ENCODE results near the gene STS. TPM values are rescaled to one million over a fixed set of nuclear protein-coding genes. Genes with fewer than 3 reads are reported as not detected.

Gene STS
- total and polyA plus RNA-seq, 2 donors from 2014 or later, result 2.7 to 13.4 TPM

DNA sequence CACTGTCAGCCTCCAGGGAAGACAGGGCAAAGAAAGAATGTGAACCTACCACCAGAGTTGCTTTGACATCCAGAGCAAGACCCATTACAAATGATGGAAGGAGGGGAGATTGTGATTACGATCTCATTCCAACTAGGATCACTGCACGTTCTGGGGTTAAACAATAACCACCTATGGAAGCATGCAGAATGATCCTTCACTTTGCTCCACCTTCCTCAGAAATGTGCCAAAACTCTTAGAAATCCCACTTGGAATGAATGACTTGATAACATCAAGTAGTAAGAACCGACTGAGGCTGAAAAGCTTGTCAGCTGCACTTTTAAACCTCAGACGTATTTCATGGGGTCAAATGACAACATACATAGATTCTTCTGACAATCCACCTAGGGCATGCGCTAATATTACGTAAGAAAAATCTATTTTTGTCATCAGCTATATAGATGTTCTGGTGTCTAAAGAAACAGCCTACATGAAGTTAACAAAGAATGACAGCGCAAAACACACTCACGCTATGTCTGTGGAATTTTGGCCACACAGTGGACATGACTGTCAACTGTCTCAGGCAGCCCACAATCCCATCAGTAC is 3.5 kb upstream of the STS start:
- Histone ChIP-seq H3K9ac (ENCODE audit: low read length in 3 of 3) (no peak overlapping the region), H3K27me3 (ENCODE audit: control insufficient read depth, insufficient read depth, low read length) (no peaks in the 10 kb centered on the region), H3K27ac (ENCODE audit: low read depth in 2 of 2, low read length in 2 of 2) (no peak overlapping the region), H3K4me1 (ENCODE audit: control insufficient read depth in 2 of 3, insufficient read depth in 2 of 3, low read depth in 1 of 3, low read length in 3 of 3) (peaks cover 0 to 12% (median 3%) of the 10 kb centered on the region in 3 donors), H3K9me3 (ENCODE audit: control insufficient read depth in 2 of 3, insufficient read depth in 1 of 3, low read length in 3 of 3) (no peaks in the 10 kb centered on the region), H3K4me3 (ENCODE audit: low read length in 3 of 3) (no peak overlapping the region), H3K36me3 (ENCODE audit: control insufficient read depth in 2 of 3, insufficient read depth in 3 of 3, low read length in 3 of 3) (no peaks in the 10 kb centered on the region)
- intact Hi-C loops (cut with DNase I), result no loop called here
- TF ChIP-seq, protein P1, sequence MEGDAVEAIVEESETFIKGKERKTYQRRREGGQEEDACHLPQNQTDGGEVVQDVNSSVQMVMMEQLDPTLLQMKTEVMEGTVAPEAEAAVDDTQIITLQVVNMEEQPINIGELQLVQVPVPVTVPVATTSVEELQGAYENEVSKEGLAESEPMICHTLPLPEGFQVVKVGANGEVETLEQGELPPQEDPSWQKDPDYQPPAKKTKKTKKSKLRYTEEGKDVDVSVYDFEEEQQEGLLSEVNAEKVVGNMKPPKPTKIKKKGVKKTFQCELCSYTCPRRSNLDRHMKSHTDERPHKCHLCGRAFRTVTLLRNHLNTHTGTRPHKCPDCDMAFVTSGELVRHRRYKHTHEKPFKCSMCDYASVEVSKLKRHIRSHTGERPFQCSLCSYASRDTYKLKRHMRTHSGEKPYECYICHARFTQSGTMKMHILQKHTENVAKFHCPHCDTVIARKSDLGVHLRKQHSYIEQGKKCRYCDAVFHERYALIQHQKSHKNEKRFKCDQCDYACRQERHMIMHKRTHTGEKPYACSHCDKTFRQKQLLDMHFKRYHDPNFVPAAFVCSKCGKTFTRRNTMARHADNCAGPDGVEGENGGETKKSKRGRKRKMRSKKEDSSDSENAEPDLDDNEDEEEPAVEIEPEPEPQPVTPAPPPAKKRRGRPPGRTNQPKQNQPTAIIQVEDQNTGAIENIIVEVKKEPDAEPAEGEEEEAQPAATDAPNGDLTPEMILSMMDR (IDR thresholded peaks at IDR 0.05; ENCODE audit: borderline replicate concordance, extremely low read depth, insufficient read depth), result no peak
- peak in 1 of 5 donors; percentile 33 for DNase-seq
- no peak for FAIRE-seq

DNA sequence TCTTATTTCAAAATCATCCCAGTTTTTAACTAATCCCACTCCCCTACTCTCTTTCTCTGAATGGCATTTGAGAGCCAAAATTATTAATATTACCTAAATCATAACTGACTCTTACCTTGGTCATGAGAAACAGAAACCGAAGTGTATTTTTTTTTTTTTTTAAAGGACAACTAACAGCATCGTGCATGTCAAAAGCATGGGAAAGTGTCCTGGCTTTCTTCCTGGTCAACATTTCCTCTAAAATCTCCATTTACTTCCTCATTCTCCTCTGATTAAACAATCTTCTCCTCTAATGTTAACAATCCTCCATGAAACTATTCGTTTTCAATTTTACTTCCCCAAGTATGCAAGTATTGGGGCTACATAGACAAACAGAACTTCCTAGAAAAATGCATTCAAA is 2.1 kb upstream of the STS start:
- no peaks in the 10 kb centered on the region for H3K27me3 ChIP-seq (ENCODE audit: control insufficient read depth, insufficient read depth, low read length)
- H3K4me3 ChIP-seq (ENCODE audit: low read length in 3 of 3), result no peak overlapping the region
- intact Hi-C loops (cut with DNase I), result no loop called here
- no peak overlapping the region for H3K27ac ChIP-seq (ENCODE audit: low read depth in 2 of 2, low read length in 2 of 2)
- FAIRE-seq (peak; percentile 65), DNase-seq (no peak)
- no peaks in the 10 kb centered on the region for H3K36me3 ChIP-seq (ENCODE audit: control insufficient read depth in 2 of 3, insufficient read depth in 3 of 3, low read length in 3 of 3)
- TF ChIP-seq, protein P1 (IDR thresholded peaks at IDR 0.05; ENCODE audit: borderline replicate concordance, extremely low read depth, insufficient read depth), result no peak
- H3K9ac ChIP-seq (ENCODE audit: low read length in 3 of 3), result no peak overlapping the region
- H3K4me1 ChIP-seq (ENCODE audit: control insufficient read depth in 2 of 3, insufficient read depth in 2 of 3, low read depth in 1 of 3, low read length in 3 of 3), result peaks cover 0 to 12% (median 3%) of the 10 kb centered on the region in 3 donors
- H3K9me3 ChIP-seq (ENCODE audit: control insufficient read depth in 2 of 3, insufficient read depth in 1 of 3, low read length in 3 of 3), result no peaks in the 10 kb centered on the region

DNA sequence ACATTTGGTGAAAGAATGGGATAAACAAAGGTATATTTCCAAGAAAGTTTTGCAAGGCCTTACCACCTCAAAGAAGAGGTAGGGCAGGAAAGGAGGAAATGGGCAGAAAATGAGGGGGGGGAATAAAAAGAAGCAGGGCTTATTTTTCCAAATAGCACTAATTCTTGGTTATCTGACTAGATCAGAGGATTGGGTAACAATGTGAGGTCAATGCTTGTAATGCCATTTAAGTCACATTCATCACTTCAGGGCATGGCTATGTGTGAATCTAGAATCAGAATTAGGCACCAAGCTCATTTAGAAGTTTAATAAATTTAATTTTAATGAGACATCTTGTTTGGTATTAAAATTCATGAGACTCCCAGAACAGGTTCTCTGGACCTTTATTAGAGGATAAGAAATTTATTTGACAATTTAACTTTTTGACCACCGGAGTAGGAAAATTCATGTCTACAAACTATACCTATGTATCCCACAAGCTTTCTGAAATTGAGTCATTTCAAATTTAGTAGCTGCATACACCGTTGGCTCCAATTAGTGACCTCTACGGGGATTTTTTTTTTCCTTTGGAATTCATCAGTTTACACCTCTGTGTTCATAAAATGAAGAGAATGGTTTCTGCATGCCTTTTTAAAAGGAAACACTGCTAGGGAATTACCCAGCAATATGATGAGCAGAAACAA is 1.4 kb upstream of the STS start:
- H3K27ac ChIP-seq (ENCODE audit: low read depth in 2 of 2, low read length in 2 of 2), result no peak overlapping the region
- no peaks in the 10 kb centered on the region for H3K27me3 ChIP-seq (ENCODE audit: control insufficient read depth, insufficient read depth, low read length)
- DNase-seq, result no peak
- peak; percentile 27 for FAIRE-seq
- H3K9ac ChIP-seq (ENCODE audit: low read length in 3 of 3), result no peak overlapping the region
- no peak overlapping the region for H3K4me3 ChIP-seq (ENCODE audit: low read length in 3 of 3)
- peaks cover 0 to 12% (median 3%) of the 10 kb centered on the region in 3 donors for H3K4me1 ChIP-seq (ENCODE audit: control insufficient read depth in 2 of 3, insufficient read depth in 2 of 3, low read depth in 1 of 3, low read length in 3 of 3)
- H3K9me3 ChIP-seq (ENCODE audit: control insufficient read depth in 2 of 3, insufficient read depth in 1 of 3, low read length in 3 of 3), result no peaks in the 10 kb centered on the region
- H3K36me3 ChIP-seq (ENCODE audit: control insufficient read depth in 2 of 3, insufficient read depth in 3 of 3, low read length in 3 of 3), result no peaks in the 10 kb centered on the region
- TF ChIP-seq, protein P1 (IDR thresholded peaks at IDR 0.05; ENCODE audit: borderline replicate concordance, extremely low read depth, insufficient read depth), result no peak
- intact Hi-C loops (cut with DNase I), result no loop called here

Measured in kidney (tissue), 14 donors.